B cell (primary cell): ENCODE measurements around the gene SSR3. TPM values are rescaled to one million over a fixed set of nuclear protein-coding genes. Genes with fewer than 3 reads are reported as not detected.

Source experiments
- ATAC-seq: fragments of 200-7000 bp; cut with Tn5 transposase; one replicate; pipeline ENCODE4 v1.10.0; 2021; ENCODE audit warnings: low read depth, mild to moderate bottlenecking, moderate number of reproducible peaks, moderate library complexity
- CTCF ChIA-PET: fragments of 350-600 bp; sonication (Branson Sonifier 250); formaldehyde crosslinking; loops from one replicate; lab custom pipeline; 2021; ENCODE audit warnings: antibody characterized with exemption, inconsistent platforms; lab: Charles Lee
- POLR2A ChIA-PET: fragments of 350-600 bp; sonication (Branson Sonifier 250); formaldehyde crosslinking; loops from one replicate; lab custom pipeline; 2021; ENCODE audit warnings: antibody characterized with exemption; lab: Charles Lee
- DNase-seq: peaks from one replicate; pipeline ENCODE4 v3.0.0; 2013
- H2AFZ ChIP-seq: 2 replicates; pipeline ENCODE4 v1.6.1; 2012; ENCODE audit warnings: mild to moderate bottlenecking, low read depth, low read length; ENCODE audit not compliant: insufficient read depth, poor library complexity, severe bottlenecking
- H3K27ac ChIP-seq, 2 donors: 1 replicate in 1 of 2; 2 replicates in 1 of 2; pipeline ENCODE4 v1.5.1; 2012 to 2013; ENCODE audit warnings: low read length in 2 of 2, mild to moderate bottlenecking in 2 of 2, moderate library complexity in 1 of 2
- H3K27me3 ChIP-seq, 4 experiments: fragments of 200-600 bp in 1 of 4; sonication (generic) in 1 of 4; replicated peaks in 1 of 4; 1 replicate in 2 of 4; 2 replicates in 2 of 4; pipeline versions ENCODE4 v1.6.1 to v1.7.0; 2013 to 2016; ENCODE audit warnings: low read length in 3 of 4, mild to moderate bottlenecking in 2 of 4, mixed read lengths in 1 of 4, moderate library complexity in 1 of 4; ENCODE audit not compliant: insufficient read depth in 4 of 4, control insufficient read depth in 3 of 4; ENCODE audit errors: control extremely low read depth in 1 of 4
- H3K36me3 ChIP-seq, 2 experiments: replicated peaks in 1 of 2; 1 replicate in 1 of 2; 2 replicates in 1 of 2; pipeline versions ENCODE4 v1.6.1 to v1.7.1; 2013; ENCODE audit warnings: low read length in 1 of 2; ENCODE audit not compliant: insufficient read depth in 2 of 2, control insufficient read depth in 1 of 2; ENCODE audit errors: control extremely low read depth in 1 of 2, extremely low read depth in 1 of 2
- H3K4me1 ChIP-seq, 2 donors: fragments of 200-600 bp in 1 of 2; sonication (generic) in 1 of 2; 1 replicate in 1 of 2; 2 replicates in 1 of 2; pipeline versions ENCODE4 v1.5.1 to v1.6.1; 2013 to 2017; ENCODE audit warnings: low read length in 2 of 2; ENCODE audit not compliant: control insufficient read depth in 2 of 2, insufficient read depth in 2 of 2
- H3K4me2 ChIP-seq: replicated peaks from 2 replicates; pipeline ENCODE3; 2012; ENCODE audit warnings: mild to moderate bottlenecking, low read depth, low read length; ENCODE audit not compliant: poor library complexity, severe bottlenecking
- H3K4me3 ChIP-seq, 5 experiments: fragments of 200-600 bp in 1 of 5; sonication (generic) in 1 of 5; 1 replicate in 3 of 5; 2 replicates in 2 of 5; pipeline versions ENCODE4 v1.5.1 to v1.7.0; 2011 to 2016; ENCODE audit warnings: low read length in 4 of 5, mild to moderate bottlenecking in 4 of 5, low read depth in 2 of 5, control low read depth in 1 of 5, moderate library complexity in 1 of 5; ENCODE audit not compliant: insufficient read depth in 1 of 5; ENCODE audit errors: control extremely low read depth in 1 of 5, extremely low read depth in 1 of 5
- H3K79me2 ChIP-seq: fragments of 200-600 bp; sonication (generic); one replicate; pipeline ENCODE4 v1.6.0; 2016; ENCODE audit warnings: low read length; ENCODE audit not compliant: control insufficient read depth, insufficient read depth
- H3K9ac ChIP-seq: fragments of 200-600 bp; sonication (generic); 2 replicates; pipeline ENCODE4 v1.6.1; 2017; ENCODE audit warnings: mild to moderate bottlenecking, low read length, moderate library complexity
- H3K9me3 ChIP-seq, 3 donors: one replicate each; pipeline versions ENCODE4 v1.6.1 to v1.7.1; 2013; ENCODE audit warnings: low read length in 2 of 3; ENCODE audit not compliant: control insufficient read depth in 2 of 3, insufficient read depth in 1 of 3; ENCODE audit errors: control extremely low read depth in 1 of 3
- H4K20me1 ChIP-seq: 2 replicates; pipeline ENCODE4 v1.6.0; 2012; ENCODE audit warnings: mild to moderate bottlenecking, low read length; ENCODE audit not compliant: insufficient read depth, control insufficient read depth, poor library complexity, severe bottlenecking
- H3K27ac Mint-ChIP-seq: one replicate; pipeline ENCODE4 v1.8.0; 2021; ENCODE audit warnings: mixed read lengths
- H3K27me3 Mint-ChIP-seq: one replicate; pipeline ENCODE4 v1.8.0; 2021; ENCODE audit warnings: mixed read lengths
- H3K4me1 Mint-ChIP-seq: one replicate; pipeline ENCODE4 v1.8.0; 2021; ENCODE audit warnings: mixed read lengths
- H3K4me3 Mint-ChIP-seq: one replicate; pipeline ENCODE4 v1.8.0; 2021; ENCODE audit warnings: mixed read lengths
- H3K9me3 Mint-ChIP-seq: one replicate; pipeline ENCODE4 v1.8.0; 2022; ENCODE audit warnings: mixed read lengths; ENCODE audit not compliant: insufficient read depth
- EZH2 ChIP-seq: IDR thresholded peaks from 2 replicates; pipeline ENCODE4 v1.6.1; 2012; ENCODE audit warnings: borderline replicate concordance, low read depth, mild to moderate bottlenecking, moderate library complexity, low read length; ENCODE audit not compliant: insufficient read depth, poor library complexity, severe bottlenecking
- WGBS: methylation state at CpG from one replicate; pipeline ENCODE4 v1.1.5; 2013; ENCODE audit warnings: missing lambda C conversion rate; ENCODE audit not compliant: insufficient coverage; 5-methylcytosine and 5-hydroxymethylcytosine counted together
- intact Hi-C: fragments of 100-400 bp; cut with micrococcal nuclease; formaldehyde crosslinking; loops from one replicate; pipeline ENCODE4 v1.10.0; 2022
- polyA plus RNA-seq: library from polyadenylated mRNA; depleted of rRNA; stranded (reverse); fragments of >200 nt; gene quantifications from 2 replicates; pipeline ENCODE4 v1.2.3, GENCODE V29; 2012
- total RNA-seq, 2 donors: library from RNA; stranded (reverse); fragments of 120-200 nt in 1 of 2; gene quantifications; 1 replicate in 1 of 2; 2 replicates in 1 of 2; pipeline versions ENCODE4 v1.2.3 to v1.2.4, GENCODE V29; 2013 to 2022
- TF ChIP-seq, protein P1 (sequence below): fragments of 200-600 bp; IDR thresholded peaks from one replicate; pipeline ENCODE4 v1.8.0; 2022; ENCODE audit warnings: antibody characterized with exemption, mild to moderate bottlenecking

SSR3 gene
- total and polyA plus RNA-seq, 2 donors (not counting 1 experiment from before 2014, with no cell fraction given) = 17.5 to 69.2 TPM

DNA sequence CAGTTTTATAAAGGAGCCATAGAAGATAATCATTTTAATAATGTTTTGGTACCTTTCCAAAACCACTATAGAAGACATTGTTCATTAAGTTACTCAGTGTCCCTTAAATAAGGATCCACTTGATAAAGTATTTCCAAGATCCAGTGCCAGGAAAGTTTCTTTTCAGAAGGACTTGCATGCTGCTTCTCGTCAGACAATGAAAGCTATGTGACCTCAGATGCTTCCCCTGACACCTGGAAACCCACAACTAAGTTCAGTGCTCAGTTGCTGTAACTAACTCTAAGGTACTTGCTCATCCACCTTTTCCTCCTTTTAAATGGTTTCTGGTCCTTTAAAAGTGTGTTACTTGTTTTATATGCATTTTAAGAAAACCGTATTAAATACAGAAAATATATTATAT lies 7.3 kb downstream of the SSR3 start:
- no peak overlapping the region for H3K4me2 ChIP-seq
- H2AFZ ChIP-seq = no peak overlapping the region
- TF ChIP-seq, protein P1, sequence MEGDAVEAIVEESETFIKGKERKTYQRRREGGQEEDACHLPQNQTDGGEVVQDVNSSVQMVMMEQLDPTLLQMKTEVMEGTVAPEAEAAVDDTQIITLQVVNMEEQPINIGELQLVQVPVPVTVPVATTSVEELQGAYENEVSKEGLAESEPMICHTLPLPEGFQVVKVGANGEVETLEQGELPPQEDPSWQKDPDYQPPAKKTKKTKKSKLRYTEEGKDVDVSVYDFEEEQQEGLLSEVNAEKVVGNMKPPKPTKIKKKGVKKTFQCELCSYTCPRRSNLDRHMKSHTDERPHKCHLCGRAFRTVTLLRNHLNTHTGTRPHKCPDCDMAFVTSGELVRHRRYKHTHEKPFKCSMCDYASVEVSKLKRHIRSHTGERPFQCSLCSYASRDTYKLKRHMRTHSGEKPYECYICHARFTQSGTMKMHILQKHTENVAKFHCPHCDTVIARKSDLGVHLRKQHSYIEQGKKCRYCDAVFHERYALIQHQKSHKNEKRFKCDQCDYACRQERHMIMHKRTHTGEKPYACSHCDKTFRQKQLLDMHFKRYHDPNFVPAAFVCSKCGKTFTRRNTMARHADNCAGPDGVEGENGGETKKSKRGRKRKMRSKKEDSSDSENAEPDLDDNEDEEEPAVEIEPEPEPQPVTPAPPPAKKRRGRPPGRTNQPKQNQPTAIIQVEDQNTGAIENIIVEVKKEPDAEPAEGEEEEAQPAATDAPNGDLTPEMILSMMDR = no peak
- no peak for TF ChIP-seq EZH2
- ChIA-PET POLR2A (no interaction called here), CTCF (interaction anchor here (1.5 kb wide), 1 partner anchor 533 kb away, joined by 3 read pairs; no protein-coding TSS in a partner anchor)
- ATAC-seq = no peak
- no peak overlapping the region for H3K4me3 ChIP-seq
- Mint-ChIP-seq H3K4me1 (peaks cover 13% of the 10 kb centered on the region), H3K9me3 (no peaks in the 10 kb centered on the region), H3K27me3 (no peaks in the 10 kb centered on the region), H3K4me3 (no peak overlapping the region), H3K27ac (no peak overlapping the region)
- H3K27ac ChIP-seq = no peak overlapping the region
- peaks cover 33 to 90% of the 10 kb centered on the region in 2 experiments for H3K36me3 ChIP-seq
- H3K9ac ChIP-seq = no peak overlapping the region
- H3K79me2 ChIP-seq = peaks cover 39% of the 10 kb centered on the region
- 100% methylated on average over 1 of the region's 2 CpGs for WGBS
- H3K9me3 ChIP-seq = no peaks in the 10 kb centered on the region
- intact Hi-C loops = no loop called here
- no peaks in the 10 kb centered on the region for H3K27me3 ChIP-seq
- H4K20me1 ChIP-seq = peaks cover 14% of the 10 kb centered on the region
- H3K4me1 ChIP-seq = no peaks in the 10 kb centered on the region
- no peak for DNase-seq

DNA sequence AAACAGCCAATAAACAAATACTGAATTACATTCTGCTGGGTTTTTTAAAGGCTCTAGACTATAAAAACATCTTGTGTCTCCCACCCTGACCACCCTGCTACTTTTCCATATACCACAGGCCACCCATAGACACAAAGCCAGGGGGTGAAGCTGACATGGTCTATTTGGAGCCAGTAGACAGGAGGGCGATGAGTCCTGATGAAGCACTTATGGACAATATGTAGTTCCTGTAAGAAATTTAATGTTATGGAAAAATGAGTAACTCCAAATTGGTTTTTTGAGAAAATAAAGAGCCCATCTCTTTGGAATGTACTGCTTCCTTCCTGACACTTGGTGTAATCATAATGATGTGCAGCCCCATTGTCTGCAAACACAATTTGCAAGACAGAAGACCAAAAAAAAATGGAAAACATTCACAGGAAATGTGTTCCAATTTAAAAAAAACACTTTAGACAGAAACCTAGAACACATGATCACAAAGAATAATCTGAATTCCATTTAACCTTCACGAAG lies 11.8 kb downstream of the SSR3 start:
- no peak overlapping the region for H3K27ac Mint-ChIP-seq
- H3K4me1 ChIP-seq = no peaks in the 10 kb centered on the region
- POLR2A ChIA-PET = no interaction called here
- no peaks in the 10 kb centered on the region for H3K9me3 ChIP-seq
- H3K27me3 Mint-ChIP-seq = no peaks in the 10 kb centered on the region
- no peak overlapping the region for H3K4me3 ChIP-seq
- H3K27ac ChIP-seq = no peak overlapping the region
- WGBS = 100% methylated on average over 1 of the region's 2 CpGs
- no peaks in the 10 kb centered on the region for H3K27me3 ChIP-seq
- H3K79me2 ChIP-seq = peaks cover 4% of the 10 kb centered on the region
- H3K4me1 Mint-ChIP-seq = no peaks in the 10 kb centered on the region
- peaks cover 10% of the 10 kb centered on the region for H4K20me1 ChIP-seq
- ATAC-seq = no peak
- peaks cover 36 to 62% of the 10 kb centered on the region in 2 experiments for H3K36me3 ChIP-seq
- CTCF ChIA-PET = interaction anchor here (0.7 to 6.8 kb wide), 12 partner anchors 14 to 1240 kb away, joined by 3 to 58 read pairs (median 4); no protein-coding TSS in a partner anchor
- no peak overlapping the region for H3K4me3 Mint-ChIP-seq
- H3K9me3 Mint-ChIP-seq = no peaks in the 10 kb centered on the region
- no peak for TF ChIP-seq EZH2
- TF ChIP-seq, protein P1 = no peak
- intact Hi-C loops = no loop called here
- H3K4me2 ChIP-seq = no peak overlapping the region
- DNase-seq = no peak
- H2AFZ ChIP-seq = no peak overlapping the region
- no peak overlapping the region for H3K9ac ChIP-seq
